Upper lobe of right lung (tissue), 1 donor: ENCODE data around the gene FMNL3. TPM values are rescaled to one million over a fixed set of nuclear protein-coding genes. Genes with fewer than 3 reads are reported as not detected.

ENCODE experiments used
- ATAC-seq: fragments of 200-7000 bp; cut with Tn5 transposase; one replicate; pipeline ENCODE4 v1.9.1; 2020; ENCODE audit warnings: mild to moderate bottlenecking, moderate library complexity
- DNase-seq: peaks from one replicate; pipeline ENCODE4 v3.0.0-alpha.2; 2020
- H3K27ac ChIP-seq: fragments of 200-600 bp; one replicate; pipeline ENCODE4 v1.8.0; 2022
- H3K27me3 ChIP-seq: fragments of 200-600 bp; one replicate; pipeline ENCODE4 v1.8.0; 2022; ENCODE audit warnings: mild to moderate bottlenecking
- H3K36me3 ChIP-seq: fragments of 200-600 bp; one replicate; pipeline ENCODE4 v1.8.0; 2022
- H3K4me1 ChIP-seq: fragments of 200-600 bp; one replicate; pipeline ENCODE4 v1.8.0; 2022
- H3K4me3 ChIP-seq: fragments of 200-600 bp; one replicate; pipeline ENCODE4 v1.8.0; 2022; ENCODE audit warnings: mild to moderate bottlenecking
- H3K9me3 ChIP-seq: fragments of 200-600 bp; one replicate; pipeline ENCODE4 v1.8.0; 2022
- intact Hi-C: fragments of 100-400 bp; cut with DNase I; formaldehyde crosslinking; loops from one replicate; pipeline ENCODE4 v1.11.0; 2022
- total RNA-seq: library from RNA; stranded (reverse); fragmentation: NEBNext Ultra II Directional; extraction: Animal tissue kit (Norgen Biotek cat#: 25700); gene quantifications from one replicate; pipeline ENCODE4 v1.2.1, GENCODE V29; 2021
- TF ChIP-seq, protein P1 (sequence below): fragments of 200-600 bp; IDR thresholded peaks from one replicate; pipeline ENCODE4 v1.8.0; 2022; ENCODE audit warnings: antibody characterized with exemption
- donor health status: DM: no; HTN: yes; CAD: no; lungs with severe emphysema.

The FMNL3 gene
- total RNA-seq, 1 donor from 2014 or later = 40.3 TPM

DNA sequence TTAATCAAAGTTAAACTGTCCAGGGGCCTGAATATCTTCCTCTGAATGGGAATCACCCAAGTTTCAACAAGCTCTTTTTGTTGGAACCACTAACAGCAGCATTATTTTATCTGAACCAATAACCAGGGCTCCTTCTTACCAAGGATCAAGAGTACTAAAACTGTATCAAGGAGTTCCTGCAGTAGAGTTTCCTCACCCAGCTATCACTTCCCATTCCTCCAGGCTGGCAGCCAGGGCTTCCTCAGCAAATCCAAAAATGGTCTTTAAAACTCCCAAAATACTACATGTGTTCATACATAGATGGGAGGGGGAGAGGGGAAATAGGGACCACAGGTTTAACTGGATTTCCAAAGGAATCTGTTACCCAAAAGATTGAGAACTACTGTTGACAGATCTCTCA, 10.5 kb downstream of the FMNL3 start:
- DNase-seq (no peak), ATAC-seq (no peak)
- peaks cover 33% of the 10 kb centered on the region for H3K4me1 ChIP-seq
- no peaks in the 10 kb centered on the region for H3K9me3 ChIP-seq
- TF ChIP-seq, protein P1, sequence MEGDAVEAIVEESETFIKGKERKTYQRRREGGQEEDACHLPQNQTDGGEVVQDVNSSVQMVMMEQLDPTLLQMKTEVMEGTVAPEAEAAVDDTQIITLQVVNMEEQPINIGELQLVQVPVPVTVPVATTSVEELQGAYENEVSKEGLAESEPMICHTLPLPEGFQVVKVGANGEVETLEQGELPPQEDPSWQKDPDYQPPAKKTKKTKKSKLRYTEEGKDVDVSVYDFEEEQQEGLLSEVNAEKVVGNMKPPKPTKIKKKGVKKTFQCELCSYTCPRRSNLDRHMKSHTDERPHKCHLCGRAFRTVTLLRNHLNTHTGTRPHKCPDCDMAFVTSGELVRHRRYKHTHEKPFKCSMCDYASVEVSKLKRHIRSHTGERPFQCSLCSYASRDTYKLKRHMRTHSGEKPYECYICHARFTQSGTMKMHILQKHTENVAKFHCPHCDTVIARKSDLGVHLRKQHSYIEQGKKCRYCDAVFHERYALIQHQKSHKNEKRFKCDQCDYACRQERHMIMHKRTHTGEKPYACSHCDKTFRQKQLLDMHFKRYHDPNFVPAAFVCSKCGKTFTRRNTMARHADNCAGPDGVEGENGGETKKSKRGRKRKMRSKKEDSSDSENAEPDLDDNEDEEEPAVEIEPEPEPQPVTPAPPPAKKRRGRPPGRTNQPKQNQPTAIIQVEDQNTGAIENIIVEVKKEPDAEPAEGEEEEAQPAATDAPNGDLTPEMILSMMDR = no peak
- intact Hi-C loops = no loop called here
- H3K4me3 ChIP-seq = no peak overlapping the region
- no peaks in the 10 kb centered on the region for H3K36me3 ChIP-seq
- H3K27ac ChIP-seq = peak overlapping the region; percentile 12
- H3K27me3 ChIP-seq = no peaks in the 10 kb centered on the region

DNA sequence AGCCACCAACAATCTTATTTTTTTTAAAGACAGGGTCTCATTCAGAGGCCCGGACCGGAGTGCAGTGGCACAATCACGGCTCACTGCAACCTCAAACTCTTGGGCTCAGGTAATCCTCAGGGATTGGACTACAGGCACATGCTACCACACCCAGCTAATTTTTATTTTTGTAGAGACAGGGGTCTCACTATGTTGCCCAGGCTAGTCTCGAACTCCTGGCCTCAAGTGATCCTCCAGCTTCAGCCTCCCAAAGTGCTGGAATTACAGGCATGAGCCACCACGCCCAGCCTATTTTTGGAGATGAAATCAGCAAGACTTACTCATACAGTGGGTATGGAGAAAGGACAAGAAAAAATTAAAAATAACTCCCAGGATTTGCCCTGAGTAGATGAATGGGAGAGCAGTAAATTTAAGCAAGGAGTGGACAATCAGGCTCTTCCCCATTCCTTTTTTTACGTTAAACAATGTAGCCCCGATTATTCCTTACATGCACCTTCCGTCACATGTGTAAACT, 13.2 kb downstream of the FMNL3 start:
- peaks cover 38% of the 10 kb centered on the region for H3K4me1 ChIP-seq
- intact Hi-C loops = no loop called here
- H3K27ac ChIP-seq = no peak overlapping the region
- ATAC-seq = no peak
- H3K27me3 ChIP-seq = no peaks in the 10 kb centered on the region
- no peaks in the 10 kb centered on the region for H3K9me3 ChIP-seq
- no peak for DNase-seq
- H3K36me3 ChIP-seq = no peaks in the 10 kb centered on the region
- H3K4me3 ChIP-seq = no peak overlapping the region
- TF ChIP-seq, protein P1 = no peak

DNA sequence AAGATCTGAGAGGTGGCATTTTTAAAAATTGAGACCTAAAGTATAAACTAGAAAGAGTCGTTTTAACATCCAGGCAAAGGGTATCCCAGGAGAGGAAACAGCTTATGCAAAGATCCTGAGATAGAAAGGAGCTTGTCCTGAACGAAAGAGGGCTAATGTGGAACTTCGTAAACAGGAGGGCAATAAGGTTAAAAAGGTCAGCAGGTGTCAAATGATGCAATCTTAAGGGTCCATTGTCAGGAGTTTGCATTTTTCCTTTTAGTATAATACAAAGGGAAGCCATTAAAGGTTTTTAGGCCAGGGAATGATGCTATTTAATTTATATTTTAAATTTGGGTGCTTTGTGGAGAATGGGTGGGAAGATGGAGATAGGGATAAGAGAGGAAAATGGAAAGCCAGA, 14.4 kb downstream of the FMNL3 start:
- DNase-seq (no peak), ATAC-seq (no peak)
- Histone ChIP-seq H3K36me3 (no peaks in the 10 kb centered on the region), H3K27me3 (no peaks in the 10 kb centered on the region), H3K4me1 (peaks cover 30% of the 10 kb centered on the region), H3K9me3 (no peaks in the 10 kb centered on the region), H3K27ac (no peak overlapping the region), H3K4me3 (no peak overlapping the region)
- TF ChIP-seq, protein P1 = no peak
- intact Hi-C loops = no loop called here

DNA sequence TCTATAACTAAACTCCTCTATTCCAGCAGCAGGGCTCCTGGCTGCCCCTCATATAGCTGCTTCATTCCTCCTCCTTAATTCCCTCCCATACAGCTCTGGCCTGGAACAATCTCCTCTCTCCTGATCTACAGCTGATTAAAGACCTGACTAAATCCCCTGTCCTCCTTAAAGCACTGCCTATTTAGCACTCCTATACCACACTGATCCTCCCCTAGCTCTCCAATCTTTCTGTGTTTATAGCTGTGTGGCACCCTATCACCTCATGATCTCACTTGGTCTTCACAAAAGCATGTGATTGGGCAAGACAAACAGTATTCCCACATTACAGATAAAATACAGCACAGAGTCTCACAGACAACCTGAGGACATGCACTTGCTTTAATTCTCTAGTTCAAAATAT, 17.4 kb downstream of the FMNL3 start:
- DNase-seq (no peak), ATAC-seq (peak; percentile 26)
- TF ChIP-seq, protein P1 = no peak
- Histone ChIP-seq H3K4me3 (no peak overlapping the region), H3K9me3 (no peaks in the 10 kb centered on the region), H3K36me3 (no peaks in the 10 kb centered on the region), H3K4me1 (peaks cover 23% of the 10 kb centered on the region), H3K27me3 (no peaks in the 10 kb centered on the region), H3K27ac (no peak overlapping the region)
- intact Hi-C loops = no loop called here

DNA sequence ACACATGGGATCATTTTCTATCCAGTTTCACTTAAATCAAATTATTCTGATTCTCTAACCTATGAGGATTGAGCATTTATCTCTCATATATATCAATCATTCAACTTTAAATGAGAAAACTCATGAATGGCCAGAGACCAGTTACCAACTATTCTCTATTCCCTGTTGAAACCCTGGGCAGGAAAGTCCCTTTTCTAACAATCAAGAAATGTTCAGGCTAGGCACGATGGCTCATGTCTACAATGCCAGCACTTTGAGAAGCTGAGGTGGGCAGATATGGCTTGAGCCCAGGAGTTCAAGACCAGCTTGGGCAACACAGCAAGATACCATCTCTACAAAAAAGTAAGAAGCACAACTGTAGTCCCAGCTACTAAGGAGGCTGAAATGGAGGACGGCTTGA, 18.0 kb downstream of the FMNL3 start:
- TF ChIP-seq, protein P1 = no peak
- Histone ChIP-seq H3K27ac (no peak overlapping the region), H3K36me3 (no peaks in the 10 kb centered on the region), H3K9me3 (no peaks in the 10 kb centered on the region), H3K27me3 (no peaks in the 10 kb centered on the region), H3K4me1 (peaks cover 27% of the 10 kb centered on the region), H3K4me3 (no peak overlapping the region)
- no peak for ATAC-seq
- intact Hi-C loops = no loop called here
- no peak for DNase-seq

DNA sequence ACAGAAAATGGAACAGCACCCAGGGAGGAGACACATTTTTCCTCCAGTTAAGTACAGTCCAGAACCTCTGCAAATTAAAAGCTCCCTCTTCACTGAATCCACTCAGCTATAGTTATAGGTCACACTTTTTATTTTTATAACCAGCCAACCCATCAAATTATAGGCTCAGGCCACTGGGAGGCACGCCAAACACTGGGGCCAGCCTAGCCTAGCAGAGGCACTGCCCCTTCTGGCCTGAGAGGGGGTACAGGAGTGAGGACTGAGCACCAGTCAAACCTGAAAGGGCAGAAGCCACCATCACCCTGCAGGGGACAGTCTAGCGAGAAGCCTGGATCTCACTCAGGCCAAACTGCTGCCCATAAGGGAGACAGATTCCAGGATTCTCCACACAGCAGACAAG, 19.3 kb downstream of the FMNL3 start:
- no peaks in the 10 kb centered on the region for H3K27me3 ChIP-seq
- ATAC-seq (no peak), DNase-seq (no peak)
- H3K9me3 ChIP-seq = no peaks in the 10 kb centered on the region
- H3K36me3 ChIP-seq = no peaks in the 10 kb centered on the region
- intact Hi-C loops = no loop called here
- no peak overlapping the region for H3K4me3 ChIP-seq
- H3K4me1 ChIP-seq = peaks cover 27% of the 10 kb centered on the region
- TF ChIP-seq, protein P1 = no peak
- no peak overlapping the region for H3K27ac ChIP-seq
